Smooth muscle cell (in vitro differentiated cells): Measurements from ENCODE around the gene TGM2. TPM values are rescaled to one million over a fixed set of nuclear protein-coding genes. Genes with fewer than 3 reads are reported as not detected.

Source experiments
- DNase-seq: peaks from one replicate; lab custom pipeline; 2025; ENCODE audit not compliant: unreplicated experiment; lab: John Stamatoyannopoulos, UW
- H2AFZ ChIP-seq: fragments of 200-600 bp; sonication (generic); 2 replicates; pipeline ENCODE4 v1.6.0; 2016; ENCODE audit warnings: antibody characterized with exemption, low read depth, mild to moderate bottlenecking
- H3F3A ChIP-seq: fragments of 200-600 bp; sonication (generic); 2 replicates; pipeline ENCODE4 v1.6.0; 2017; ENCODE audit warnings: antibody characterized with exemption, low read depth
- H3K27ac ChIP-seq: fragments of 200-600 bp; sonication (generic); 2 replicates; pipeline ENCODE4 v1.5.1; 2016; ENCODE audit warnings: low read depth, mild to moderate bottlenecking
- H3K27me3 ChIP-seq: fragments of 200-600 bp; sonication (generic); 2 replicates; pipeline ENCODE4 v1.6.1; 2016; ENCODE audit warnings: low read depth, mild to moderate bottlenecking
- H3K36me3 ChIP-seq: fragments of 200-600 bp; sonication (generic); 2 replicates; pipeline ENCODE4 v1.5.1; 2016; ENCODE audit warnings: low read depth
- H3K4me1 ChIP-seq: fragments of 200-600 bp; sonication (generic); 2 replicates; pipeline ENCODE4 v1.5.1; 2016; ENCODE audit warnings: low read depth
- H3K4me2 ChIP-seq: fragments of 200-600 bp; sonication (generic); 2 replicates; pipeline ENCODE4 v1.6.0; 2016; ENCODE audit warnings: mild to moderate bottlenecking
- H3K4me3 ChIP-seq: fragments of 200-600 bp; sonication (generic); 2 replicates; pipeline ENCODE4 v1.5.1; 2016; ENCODE audit warnings: mild to moderate bottlenecking
- H3K79me2 ChIP-seq: fragments of 200-600 bp; sonication (generic); 2 replicates; pipeline ENCODE4 v1.6.0; 2016; ENCODE audit warnings: low read depth, mild to moderate bottlenecking
- H3K9ac ChIP-seq: fragments of 200-600 bp; sonication (generic); 2 replicates; pipeline ENCODE4 v1.6.0; 2016; ENCODE audit warnings: low read depth
- H3K9me3 ChIP-seq: fragments of 200-600 bp; sonication (generic); replicated peaks from 2 replicates; pipeline ENCODE4 v1.5.1; 2016; ENCODE audit warnings: low read depth
- H4K20me1 ChIP-seq: fragments of 200-600 bp; sonication (generic); 2 replicates; pipeline ENCODE4 v1.6.0; 2016; ENCODE audit warnings: low read depth
- WGBS: methylation state at CpG from one replicate; pipeline ENCODE4 v1.1.7; 2016; ENCODE audit warnings: low lambda C conversion rate; 5-methylcytosine and 5-hydroxymethylcytosine counted together
- polyA plus RNA-seq: library from polyadenylated mRNA; unstranded; fragments of >200 nt; fragmentation: Nextera tagmentation; extraction: Ambion mirVana; gene quantifications from 2 replicates; pipeline ENCODE4 v1.2.1, GENCODE V29; 2016
- total RNA-seq: library from RNA; depleted of rRNA; stranded (reverse); fragments of >200 nt; gene quantifications from 2 replicates; pipeline ENCODE4 v1.2.3, GENCODE V29; 2014
- TF ChIP-seq, protein P1 (sequence below): fragments of 200-600 bp; sonication (generic); IDR thresholded peaks from 2 replicates; pipeline ENCODE4 v1.5.1; 2017; ENCODE audit warnings: borderline replicate concordance, mild to moderate bottlenecking, antibody characterized with exemption; ENCODE audit not compliant: insufficient read depth, poor library complexity, severe bottlenecking

Gene TGM2
- total and polyA plus RNA-seq, 2 experiments from 2014 or later, result 41.7 to 72.0 TPM

DNA sequence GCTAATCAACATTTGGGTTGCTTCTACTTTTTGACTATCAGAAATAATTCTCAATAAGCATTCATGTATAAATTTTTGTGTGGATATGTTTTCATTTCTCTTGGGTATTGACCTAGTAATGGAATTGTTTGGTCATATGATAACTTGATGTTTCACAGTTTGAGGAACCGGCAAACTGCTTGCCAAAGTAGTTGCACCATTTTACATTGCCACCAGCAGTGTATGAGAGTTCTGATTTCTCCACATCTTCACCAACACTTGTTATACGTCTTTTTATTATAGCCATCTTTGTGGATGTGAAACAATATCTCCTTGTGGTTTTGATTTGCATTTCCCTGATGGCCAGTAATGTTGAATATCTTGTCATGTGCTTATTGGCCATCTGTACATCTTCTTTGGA lies 42.6 kb upstream of the TGM2 start:
- no peaks in the 10 kb centered on the region for H3K36me3 ChIP-seq
- 66% methylated on average over 2 of the region's 2 CpGs for WGBS
- peaks cover 7% of the 10 kb centered on the region for H3F3A ChIP-seq
- no peak overlapping the region for H3K27ac ChIP-seq
- H3K9me3 ChIP-seq, result no peaks in the 10 kb centered on the region
- DNase-seq, result no peak
- no peaks in the 10 kb centered on the region for H3K79me2 ChIP-seq
- H3K27me3 ChIP-seq, result no peaks in the 10 kb centered on the region
- H4K20me1 ChIP-seq, result no peaks in the 10 kb centered on the region
- H3K4me3 ChIP-seq, result no peak overlapping the region
- TF ChIP-seq, protein P1, sequence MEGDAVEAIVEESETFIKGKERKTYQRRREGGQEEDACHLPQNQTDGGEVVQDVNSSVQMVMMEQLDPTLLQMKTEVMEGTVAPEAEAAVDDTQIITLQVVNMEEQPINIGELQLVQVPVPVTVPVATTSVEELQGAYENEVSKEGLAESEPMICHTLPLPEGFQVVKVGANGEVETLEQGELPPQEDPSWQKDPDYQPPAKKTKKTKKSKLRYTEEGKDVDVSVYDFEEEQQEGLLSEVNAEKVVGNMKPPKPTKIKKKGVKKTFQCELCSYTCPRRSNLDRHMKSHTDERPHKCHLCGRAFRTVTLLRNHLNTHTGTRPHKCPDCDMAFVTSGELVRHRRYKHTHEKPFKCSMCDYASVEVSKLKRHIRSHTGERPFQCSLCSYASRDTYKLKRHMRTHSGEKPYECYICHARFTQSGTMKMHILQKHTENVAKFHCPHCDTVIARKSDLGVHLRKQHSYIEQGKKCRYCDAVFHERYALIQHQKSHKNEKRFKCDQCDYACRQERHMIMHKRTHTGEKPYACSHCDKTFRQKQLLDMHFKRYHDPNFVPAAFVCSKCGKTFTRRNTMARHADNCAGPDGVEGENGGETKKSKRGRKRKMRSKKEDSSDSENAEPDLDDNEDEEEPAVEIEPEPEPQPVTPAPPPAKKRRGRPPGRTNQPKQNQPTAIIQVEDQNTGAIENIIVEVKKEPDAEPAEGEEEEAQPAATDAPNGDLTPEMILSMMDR, result no peak
- H3K4me2 ChIP-seq, result no peak overlapping the region
- H2AFZ ChIP-seq, result no peak overlapping the region
- H3K4me1 ChIP-seq, result no peaks in the 10 kb centered on the region
- H3K9ac ChIP-seq, result no peak overlapping the region

- no peak for DNase-seq
- Histone ChIP-seq H3K79me2 (no peaks in the 10 kb centered on the region), H3K9me3 (no peaks in the 10 kb centered on the region), H3K27me3 (no peaks in the 10 kb centered on the region), H3K27ac (no peak overlapping the region), H4K20me1 (no peaks in the 10 kb centered on the region), H2AFZ (no peak overlapping the region), H3K4me2 (no peak overlapping the region), H3K9ac (no peak overlapping the region), H3F3A (peaks cover 7% of the 10 kb centered on the region), H3K4me3 (no peak overlapping the region), H3K4me1 (no peaks in the 10 kb centered on the region), H3K36me3 (no peaks in the 10 kb centered on the region)
- 88% methylated on average over 3 of the region's 3 CpGs for WGBS
- TF ChIP-seq, protein P1, result no peak
Observed at GRCh38 chr20:38205001-38205400, 39.9 kb upstream of the TGM2 start.

DNA sequence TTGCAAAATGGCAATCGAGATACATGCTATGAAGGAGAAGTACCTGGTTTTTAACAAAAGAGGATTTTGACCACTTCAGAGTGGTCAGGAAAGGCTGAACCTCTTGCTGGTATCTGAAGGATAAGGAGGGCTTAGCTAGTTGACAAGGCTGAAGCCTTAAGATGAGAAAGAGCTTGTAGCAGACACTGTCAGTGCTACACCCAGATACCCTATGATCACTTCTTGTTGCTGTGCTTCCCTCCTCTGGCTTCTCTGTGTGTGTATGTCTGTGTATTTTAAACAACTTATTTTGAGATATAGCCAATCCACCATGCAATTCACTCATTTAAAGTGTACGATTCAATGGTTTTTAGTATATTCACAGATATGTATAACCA lies 38.9 kb upstream of the TGM2 start:
- peaks cover 14% of the 10 kb centered on the region for H3F3A ChIP-seq
- H3K79me2 ChIP-seq, result no peaks in the 10 kb centered on the region
- TF ChIP-seq, protein P1, result no peak
- no peaks in the 10 kb centered on the region for H4K20me1 ChIP-seq
- no peak overlapping the region for H3K27ac ChIP-seq
- no peak overlapping the region for H3K4me3 ChIP-seq
- no peaks in the 10 kb centered on the region for H3K27me3 ChIP-seq
- no peaks in the 10 kb centered on the region for H3K9me3 ChIP-seq
- 96% methylated on average over 2 of the region's 2 CpGs for WGBS
- no peak overlapping the region for H3K9ac ChIP-seq
- no peaks in the 10 kb centered on the region for H3K4me1 ChIP-seq
- no peak overlapping the region for H3K4me2 ChIP-seq
- H3K36me3 ChIP-seq, result no peaks in the 10 kb centered on the region
- no peak overlapping the region for H2AFZ ChIP-seq
- no peak for DNase-seq

GRCh38 chr20:38203337-38203980 lies 38.4 kb upstream of the TGM2 start:
- no peak for DNase-seq

More at GRCh38 chr20:38203337-38203980, 38.4 kb upstream of the TGM2 start:
- no peak overlapping the region for H3K4me2 ChIP-seq
- no peaks in the 10 kb centered on the region for H3K79me2 ChIP-seq
- H3K9me3 ChIP-seq, result no peaks in the 10 kb centered on the region
- H3K27ac ChIP-seq, result no peak overlapping the region
- H3F3A ChIP-seq, result peaks cover 14% of the 10 kb centered on the region
- no peaks in the 10 kb centered on the region for H3K4me1 ChIP-seq
- no peaks in the 10 kb centered on the region for H4K20me1 ChIP-seq
- no peak overlapping the region for H3K9ac ChIP-seq
- TF ChIP-seq, protein P1, result no peak
- 81% methylated on average over 6 of the region's 6 CpGs for WGBS
- H2AFZ ChIP-seq, result no peak overlapping the region
- H3K4me3 ChIP-seq, result no peak overlapping the region
- no peaks in the 10 kb centered on the region for H3K27me3 ChIP-seq
- no peaks in the 10 kb centered on the region for H3K36me3 ChIP-seq
